22Rv1 (cell line): ENCODE data around the gene HMHB1.

ENCODE experiments used
- H3K27ac ChIP-seq: fragments of 450-650 bp; 2 replicates; pipeline ENCODE4 v1.5.1; 2017
- CTCF ChIP-seq: fragments of 450-650 bp; IDR thresholded peaks from 2 replicates; pipeline ENCODE4 v1.5.1; 2017; ENCODE audit warnings: mild to moderate bottlenecking
- ZFX ChIP-seq: fragments of 450-650 bp; IDR thresholded peaks from 2 replicates; pipeline ENCODE4 v1.6.1; 2017; ENCODE audit warnings: antibody characterized with exemption, borderline replicate concordance

The HMHB1 gene

GRCh38 chr5:143791848-143792731 lies 19.9 kb upstream of the HMHB1 start:
- TF ChIP-seq ZFX = no peak
- no peak for TF ChIP-seq CTCF
- no peak overlapping the region for H3K27ac ChIP-seq

- no peak for TF ChIP-seq ZFX
- TF ChIP-seq CTCF = no peak
- no peak overlapping the region for H3K27ac ChIP-seq
These were observed 18.7 kb upstream of the HMHB1 start for GRCh38 chr5:143793249-143793648.

DNA sequence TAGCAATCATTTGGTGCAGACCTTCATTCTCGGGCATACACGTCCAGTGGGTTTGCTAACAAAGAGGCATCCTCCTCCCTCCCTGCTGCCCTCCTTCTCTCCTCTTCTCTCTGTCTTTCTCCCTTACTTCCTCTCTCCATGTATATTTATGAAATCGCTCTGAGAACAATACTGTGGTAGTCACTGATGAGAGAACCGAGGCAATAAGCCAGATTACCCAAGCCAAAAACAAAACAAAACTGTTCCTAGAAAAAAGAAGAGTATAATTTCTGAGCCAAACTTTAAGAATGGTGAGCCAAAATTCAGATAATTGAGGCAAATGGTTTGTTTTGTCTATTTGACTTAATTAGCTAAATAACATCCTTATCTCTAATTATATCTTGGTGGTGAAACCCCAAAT lies 15.8 kb upstream of the HMHB1 start:
- H3K27ac ChIP-seq = no peak overlapping the region
- TF ChIP-seq ZFX (no peak), CTCF (no peak)

- TF ChIP-seq ZFX (no peak), CTCF (no peak)
- no peak overlapping the region for H3K27ac ChIP-seq
These were observed 15.2 kb upstream of the HMHB1 start for GRCh38 chr5:143796753-143797152.

- TF ChIP-seq CTCF = no peak
- TF ChIP-seq ZFX = no peak
- H3K27ac ChIP-seq = no peak overlapping the region
These were observed 11.2 kb upstream of the HMHB1 start for GRCh38 chr5:143800715-143801114.

- H3K27ac ChIP-seq = no peak overlapping the region
- TF ChIP-seq ZFX (no peak), CTCF (no peak)
These were observed 10.6 kb upstream of the HMHB1 start for GRCh38 chr5:143801252-143801939.

DNA sequence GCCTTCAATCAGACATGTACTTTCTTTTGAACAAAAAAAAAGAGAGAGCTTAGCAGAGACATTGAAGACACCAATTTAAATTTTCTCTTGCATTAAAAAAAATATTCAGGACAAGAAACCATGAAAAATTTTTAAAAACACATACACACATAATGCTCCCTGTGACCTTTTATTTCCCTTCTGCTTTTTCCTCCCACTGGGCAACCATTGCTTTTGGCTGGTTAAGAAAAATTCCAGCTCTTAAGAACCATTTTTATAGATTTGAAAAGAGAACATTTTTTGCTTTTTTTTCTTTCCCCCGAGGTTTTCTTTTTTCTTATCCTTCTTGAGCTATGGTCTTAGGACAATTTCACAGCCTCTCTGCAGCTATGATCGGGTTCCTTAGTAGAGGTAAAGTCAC lies 6.1 kb upstream of the HMHB1 start:
- H3K27ac ChIP-seq = no peak overlapping the region
- no peak for TF ChIP-seq ZFX
- TF ChIP-seq CTCF = no peak
